ENCODE measurements around the gene AIPL1.

DNA sequence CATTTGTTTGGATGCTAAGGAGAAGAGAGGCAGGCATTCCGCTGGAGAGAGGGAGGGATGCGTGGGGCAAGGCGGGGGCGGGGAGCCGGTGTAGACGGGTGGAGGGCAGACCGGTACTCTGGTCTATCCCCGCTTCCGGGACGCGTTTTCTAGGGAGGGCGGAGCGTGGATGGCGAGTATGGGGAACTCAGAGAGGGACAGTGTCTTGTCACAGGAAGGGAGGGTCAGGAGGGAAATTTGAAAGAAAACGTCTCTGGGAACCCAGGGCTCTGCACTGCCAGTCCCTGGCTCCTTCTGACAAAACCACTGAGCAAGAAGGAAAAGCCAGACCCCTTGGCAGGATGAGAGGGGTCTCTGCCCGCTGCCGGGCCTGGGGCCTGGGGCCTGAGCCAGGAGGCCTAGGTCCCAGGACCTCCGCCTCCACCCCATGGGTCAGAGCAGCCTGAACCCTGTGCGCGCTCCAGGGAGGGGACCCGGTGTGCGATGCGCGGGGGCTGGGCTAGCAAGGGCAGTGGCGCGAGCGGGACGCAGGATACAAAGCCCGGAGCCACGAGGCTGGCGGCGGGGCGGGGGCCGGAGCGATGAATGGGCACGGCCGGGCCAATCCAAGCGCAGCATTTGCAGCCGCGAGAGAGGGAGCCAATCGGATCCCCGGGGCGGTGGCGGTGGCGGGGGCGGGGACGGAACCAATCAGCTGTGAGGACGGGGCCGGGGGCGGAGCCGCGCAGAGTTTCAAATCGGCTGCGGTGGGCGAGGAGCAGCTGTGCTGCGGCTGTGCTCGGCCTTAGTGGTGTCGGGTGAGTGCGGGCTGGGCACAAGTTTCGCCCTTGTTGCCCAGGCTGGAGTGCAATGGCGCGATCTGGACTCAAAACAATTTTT lies 9.0 kb upstream of the AIPL1 start, which contains the start of gene PIMREG:
- TF ChIP-seq, protein P1, sequence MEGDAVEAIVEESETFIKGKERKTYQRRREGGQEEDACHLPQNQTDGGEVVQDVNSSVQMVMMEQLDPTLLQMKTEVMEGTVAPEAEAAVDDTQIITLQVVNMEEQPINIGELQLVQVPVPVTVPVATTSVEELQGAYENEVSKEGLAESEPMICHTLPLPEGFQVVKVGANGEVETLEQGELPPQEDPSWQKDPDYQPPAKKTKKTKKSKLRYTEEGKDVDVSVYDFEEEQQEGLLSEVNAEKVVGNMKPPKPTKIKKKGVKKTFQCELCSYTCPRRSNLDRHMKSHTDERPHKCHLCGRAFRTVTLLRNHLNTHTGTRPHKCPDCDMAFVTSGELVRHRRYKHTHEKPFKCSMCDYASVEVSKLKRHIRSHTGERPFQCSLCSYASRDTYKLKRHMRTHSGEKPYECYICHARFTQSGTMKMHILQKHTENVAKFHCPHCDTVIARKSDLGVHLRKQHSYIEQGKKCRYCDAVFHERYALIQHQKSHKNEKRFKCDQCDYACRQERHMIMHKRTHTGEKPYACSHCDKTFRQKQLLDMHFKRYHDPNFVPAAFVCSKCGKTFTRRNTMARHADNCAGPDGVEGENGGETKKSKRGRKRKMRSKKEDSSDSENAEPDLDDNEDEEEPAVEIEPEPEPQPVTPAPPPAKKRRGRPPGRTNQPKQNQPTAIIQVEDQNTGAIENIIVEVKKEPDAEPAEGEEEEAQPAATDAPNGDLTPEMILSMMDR (conservative IDR thresholded peaks at IDR 0.05; ENCODE audit: low read depth, low read length), result no peak
- no peak for TF ChIP-seq CEBPB (IDR thresholded peaks at IDR 0.05; ENCODE audit: low read depth, low read length)
